ENCODE data around the gene IL1RAPL2. TPM values are rescaled to one million over a fixed set of nuclear protein-coding genes. Genes with fewer than 3 reads are reported as not detected.

IL1RAPL2 gene
- total RNA-seq, 4 donors from 2014 or later = 0.50 to 1.3 (median 0.67) TPM

- TF ChIP-seq POLR2AphosphoS5 (IDR thresholded peaks at IDR 0.05) (no peak), EP300 (IDR thresholded peaks at IDR 0.05) (no peak), CTCF (IDR thresholded peaks at IDR 0.05) (no peak), POLR2A (IDR thresholded peaks at IDR 0.05; ENCODE audit: low read depth) (no peak)
- no peak for DNase-seq (ENCODE audit: extremely low spot score)
- intact Hi-C loops (cut with DNase I) = no loop called here
- no peaks in the 10 kb centered on the region for H3K36me3 ChIP-seq
- H3K27ac ChIP-seq (replicated peaks in 1 of 4) = no peak overlapping the region
- 93% methylated on average over 1 of the region's 1 CpG for WGBS
- no peak overlapping the region for H3K4me3 ChIP-seq
- no peaks in the 10 kb centered on the region for H3K9me3 ChIP-seq
- no peaks in the 10 kb centered on the region for H3K4me1 ChIP-seq
- H3K27me3 ChIP-seq = no peaks in the 10 kb centered on the region
Observed at GRCh38 chrX:105263801-105264200, 697.8 kb downstream of the IL1RAPL2 start.

GRCh38 chrX:105265093-105265492, 699.1 kb downstream of the IL1RAPL2 start:
- intact Hi-C loops (cut with DNase I) = no loop called here
- WGBS = 62% methylated on average over 3 of the region's 3 CpGs

GRCh38 chrX:105266456-105266855, 700.5 kb downstream of the IL1RAPL2 start:
- DNase-seq (ENCODE audit: extremely low spot score) = no peak
- TF ChIP-seq EP300 (IDR thresholded peaks at IDR 0.05) (no peak), POLR2AphosphoS5 (IDR thresholded peaks at IDR 0.05) (no peak), POLR2A (IDR thresholded peaks at IDR 0.05; ENCODE audit: low read depth) (no peak), CTCF (IDR thresholded peaks at IDR 0.05) (no peak)
- Histone ChIP-seq H3K4me3 (no peak overlapping the region), H3K4me1 (no peaks in the 10 kb centered on the region), H3K27ac (replicated peaks in 1 of 4) (no peak overlapping the region), H3K36me3 (no peaks in the 10 kb centered on the region), H3K9me3 (no peaks in the 10 kb centered on the region), H3K27me3 (no peaks in the 10 kb centered on the region)
- intact Hi-C loops (cut with DNase I) = no loop called here
- 77% methylated on average over 1 of the region's 1 CpG for WGBS

More at GRCh38 chrX:105265093-105265492, 699.1 kb downstream of the IL1RAPL2 start:
- no peak for DNase-seq (ENCODE audit: extremely low spot score)
- H3K9me3 ChIP-seq = no peaks in the 10 kb centered on the region
- no peaks in the 10 kb centered on the region for H3K27me3 ChIP-seq
- H3K4me3 ChIP-seq = no peak overlapping the region
- TF ChIP-seq POLR2A (IDR thresholded peaks at IDR 0.05; ENCODE audit: low read depth) (no peak), EP300 (IDR thresholded peaks at IDR 0.05) (no peak), POLR2AphosphoS5 (IDR thresholded peaks at IDR 0.05) (no peak), CTCF (IDR thresholded peaks at IDR 0.05) (no peak)
- no peaks in the 10 kb centered on the region for H3K36me3 ChIP-seq
- no peaks in the 10 kb centered on the region for H3K4me1 ChIP-seq
- no peak overlapping the region for H3K27ac ChIP-seq (replicated peaks in 1 of 4)

- intact Hi-C loops (cut with DNase I) = no loop called here
- DNase-seq (ENCODE audit: extremely low spot score) = no peak
- TF ChIP-seq POLR2AphosphoS5 (IDR thresholded peaks at IDR 0.05) = no peak
- TF ChIP-seq POLR2A (IDR thresholded peaks at IDR 0.05; ENCODE audit: low read depth) = no peak
- no peak for TF ChIP-seq EP300 (IDR thresholded peaks at IDR 0.05)
- Histone ChIP-seq H3K27ac (replicated peaks in 1 of 4) (no peak overlapping the region), H3K9me3 (no peaks in the 10 kb centered on the region), H3K27me3 (no peaks in the 10 kb centered on the region), H3K4me1 (no peaks in the 10 kb centered on the region), H3K36me3 (no peaks in the 10 kb centered on the region), H3K4me3 (no peak overlapping the region)
- 67% methylated on average over 2 of the region's 2 CpGs for WGBS
Observed at GRCh38 chrX:105267167-105267566, 701.2 kb downstream of the IL1RAPL2 start.

GRCh38 chrX:105269386-105269785, 703.4 kb downstream of the IL1RAPL2 start:
- no peak for DNase-seq (ENCODE audit: extremely low spot score)
- Histone ChIP-seq H3K36me3 (no peaks in the 10 kb centered on the region), H3K27me3 (no peaks in the 10 kb centered on the region), H3K4me3 (no peak overlapping the region), H3K27ac (replicated peaks in 1 of 4) (no peak overlapping the region), H3K9me3 (no peaks in the 10 kb centered on the region), H3K4me1 (no peaks in the 10 kb centered on the region)
- TF ChIP-seq CTCF (IDR thresholded peaks at IDR 0.05) = no peak
- no peak for TF ChIP-seq EP300 (IDR thresholded peaks at IDR 0.05)
- no peak for TF ChIP-seq POLR2AphosphoS5 (IDR thresholded peaks at IDR 0.05)
- no peak for TF ChIP-seq POLR2A (IDR thresholded peaks at IDR 0.05; ENCODE audit: low read depth)
- 71% methylated on average over 2 of the region's 2 CpGs for WGBS
- intact Hi-C loops (cut with DNase I) = no loop called here

Data from esophagus muscularis mucosa (tissue), 4 donors.